HG03354 (cell line): ENCODE results near the gene TBATA.

Source experiments
- ATAC-seq: cut with Tn5 transposase; IDR thresholded peaks from one replicate; pipeline ENCODE4 v1.9.1; 2021; ENCODE audit warnings: mild to moderate bottlenecking; ENCODE audit not compliant: unreplicated experiment, poor library complexity, severe bottlenecking

Gene TBATA

DNA sequence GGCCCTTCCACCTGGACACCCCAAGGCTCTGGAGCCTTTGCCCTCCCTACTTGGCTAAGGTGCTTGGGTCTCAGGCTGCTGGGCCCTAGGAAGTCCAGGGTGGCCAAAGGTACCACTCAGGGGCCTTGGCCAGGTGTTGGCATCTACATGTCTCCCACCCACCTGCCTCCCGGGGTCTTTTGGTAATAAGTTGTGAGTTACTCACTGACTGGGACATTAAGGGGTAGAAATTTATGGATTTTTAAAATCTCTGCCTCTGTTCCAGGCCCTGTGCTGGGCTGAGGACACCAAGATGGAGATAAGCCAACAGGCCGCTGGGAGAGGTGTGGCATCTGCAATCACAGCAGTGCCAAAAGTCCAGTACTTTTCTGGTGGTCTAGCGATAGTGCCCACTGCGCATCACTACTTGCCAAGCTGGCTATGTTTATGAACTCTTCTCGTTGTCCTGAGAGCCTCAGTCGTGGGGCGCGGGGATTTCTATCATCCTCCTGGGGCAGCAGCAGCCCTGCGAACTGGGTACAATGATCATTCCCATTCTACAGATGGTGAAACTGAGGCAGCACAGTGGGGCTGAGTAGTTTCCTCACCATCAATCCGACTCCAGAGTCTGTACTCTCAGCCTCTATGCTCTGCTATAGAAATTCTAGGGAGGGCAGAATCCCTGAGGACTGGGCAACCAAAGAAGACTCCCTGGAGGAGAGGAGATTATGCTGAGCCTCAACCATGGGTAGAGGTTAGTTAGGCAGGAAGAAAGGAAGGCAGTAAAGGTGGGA lies 36.2 kb downstream of the TBATA start:
- no peak for ATAC-seq

DNA sequence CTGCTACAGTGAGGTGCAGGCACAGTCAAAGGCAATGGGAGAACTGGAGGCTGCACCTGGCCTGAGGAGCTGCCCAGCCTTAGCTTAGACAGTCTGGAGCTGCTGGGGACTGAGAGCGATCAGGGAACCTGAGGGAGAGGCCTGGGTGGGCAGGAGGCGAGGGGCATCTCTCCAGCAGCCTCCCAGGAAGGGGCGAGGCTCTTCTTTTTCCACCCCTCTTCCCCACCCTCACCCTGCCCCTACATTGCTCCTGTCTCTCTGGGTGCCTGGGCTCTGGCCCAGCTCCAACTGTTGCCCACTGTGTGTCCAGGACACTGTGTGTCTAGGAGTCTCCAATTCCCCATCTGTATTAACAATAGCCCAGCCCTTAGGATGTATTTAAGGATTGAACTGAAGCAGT lies 36.9 kb downstream of the TBATA start:
- ATAC-seq: no peak

DNA sequence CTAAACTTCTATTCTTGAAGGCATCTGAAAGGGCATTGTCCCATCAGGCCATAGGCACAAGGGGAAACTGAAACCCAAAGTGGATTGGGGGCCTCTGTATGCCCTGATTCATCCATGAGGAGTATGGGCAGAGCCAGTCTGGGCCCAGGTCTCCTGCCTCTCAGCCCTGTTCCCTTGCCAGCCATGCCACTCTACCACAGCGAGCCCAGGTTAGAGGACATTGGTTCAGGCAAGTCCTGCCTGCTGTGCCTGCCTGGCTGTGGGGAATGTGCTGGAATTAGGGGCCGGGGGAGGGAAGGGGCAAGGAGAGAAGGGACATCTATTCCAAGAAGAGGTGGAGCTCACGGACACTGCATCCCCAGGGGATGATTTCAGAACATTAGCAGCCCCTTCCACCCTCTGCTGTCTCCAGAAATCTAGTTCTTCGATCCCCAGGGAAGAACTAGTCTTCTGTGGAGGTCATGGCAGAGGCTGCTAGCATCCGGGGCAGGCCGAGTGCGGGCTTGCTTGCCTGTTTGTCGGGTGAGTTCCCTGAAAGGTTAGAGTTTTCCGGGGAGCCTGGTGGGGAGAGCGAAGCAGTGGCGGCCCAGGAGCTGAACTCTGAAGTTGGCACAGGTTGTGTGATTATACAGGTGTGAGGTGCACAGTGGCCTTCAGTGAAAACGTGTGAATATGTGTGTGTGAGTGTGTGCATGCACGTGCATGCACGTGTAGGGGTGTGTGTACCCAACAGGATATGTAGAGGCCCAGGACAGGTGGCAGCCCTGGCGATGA lies 37.8 kb downstream of the TBATA start:
- no peak for ATAC-seq

DNA sequence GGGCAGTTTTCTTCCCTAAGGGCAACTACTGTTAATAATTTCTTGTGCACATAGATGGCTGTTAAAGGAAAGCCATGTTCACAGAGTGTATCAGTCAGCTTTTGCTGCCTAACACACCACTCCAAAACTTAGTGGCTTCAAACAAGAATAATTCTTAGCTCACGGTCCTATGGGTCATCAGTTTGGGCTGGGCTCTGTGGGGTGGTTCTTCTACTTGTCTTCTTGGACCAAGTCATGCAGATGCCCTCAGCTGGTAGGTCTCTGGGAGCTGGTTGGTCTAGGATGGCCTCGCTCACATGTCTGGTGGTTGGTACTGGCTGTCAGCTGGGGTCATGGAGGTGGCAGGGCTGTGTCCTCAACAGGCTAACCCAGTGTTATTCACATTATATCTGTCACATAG lies 39.6 kb downstream of the TBATA start:
- ATAC-seq: no peak

DNA sequence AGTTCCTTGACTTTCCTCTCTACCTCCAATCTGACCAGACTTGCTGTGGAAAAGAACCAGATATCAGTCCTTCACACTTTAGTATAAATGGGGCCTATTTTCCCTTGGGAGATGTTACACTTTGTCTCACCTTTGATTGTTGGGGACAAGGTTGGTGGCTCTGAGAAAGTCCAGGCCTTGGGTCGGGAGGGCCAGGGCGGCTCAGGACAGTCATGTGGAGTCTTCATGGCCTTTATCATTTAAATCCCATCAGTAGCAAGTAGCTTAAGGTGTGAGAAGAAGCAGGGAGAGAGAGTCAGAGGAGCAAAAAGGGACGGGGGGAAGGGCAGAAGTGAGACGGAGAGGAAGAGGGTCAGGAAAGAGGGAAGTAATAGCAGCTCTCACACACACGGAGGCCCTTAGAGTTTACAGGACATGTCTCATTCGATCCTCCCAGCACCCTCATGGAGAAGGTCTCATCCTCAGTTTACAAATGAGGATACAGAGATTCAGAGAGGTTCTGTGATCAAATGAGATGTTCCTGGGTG lies 40.5 kb downstream of the TBATA start:
- no peak for ATAC-seq

DNA sequence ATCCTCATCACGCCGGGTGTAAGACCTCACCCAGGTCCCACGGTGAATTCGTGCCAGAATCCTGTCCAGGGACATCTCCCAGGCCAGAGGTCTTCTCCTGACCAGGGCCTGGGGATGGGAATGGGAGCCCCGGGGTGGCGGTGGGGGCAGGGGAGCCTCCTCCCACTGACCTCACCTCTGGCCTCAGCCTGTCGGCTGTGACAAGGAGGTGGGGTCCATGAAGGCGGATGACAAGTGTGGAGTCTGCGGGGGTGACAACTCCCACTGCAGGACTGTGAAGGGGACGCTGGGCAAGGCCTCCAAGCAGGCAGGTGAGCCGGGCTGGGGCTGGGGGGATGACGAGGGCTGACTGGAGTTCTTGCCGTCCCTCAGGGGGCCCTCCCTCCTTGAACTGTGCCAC lies 41.3 kb downstream of the TBATA start:
- no peak for ATAC-seq

DNA sequence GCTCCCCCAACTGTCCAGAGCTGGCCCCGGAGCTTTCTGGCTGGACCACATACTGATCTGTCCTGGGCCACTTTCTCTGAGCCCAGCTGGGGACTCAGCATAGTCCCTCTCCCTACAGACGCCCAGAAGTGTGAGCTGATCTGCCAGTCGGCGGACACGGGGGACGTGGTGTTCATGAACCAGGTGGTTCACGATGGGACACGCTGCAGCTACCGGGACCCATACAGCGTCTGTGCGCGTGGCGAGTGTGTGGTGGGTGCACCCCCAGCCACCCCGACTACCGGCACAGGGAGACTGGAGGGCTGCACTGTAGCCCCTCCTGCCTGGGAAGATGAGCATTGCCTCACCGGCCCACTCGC lies 41.8 kb downstream of the TBATA start:
- ATAC-seq: no peak

DNA sequence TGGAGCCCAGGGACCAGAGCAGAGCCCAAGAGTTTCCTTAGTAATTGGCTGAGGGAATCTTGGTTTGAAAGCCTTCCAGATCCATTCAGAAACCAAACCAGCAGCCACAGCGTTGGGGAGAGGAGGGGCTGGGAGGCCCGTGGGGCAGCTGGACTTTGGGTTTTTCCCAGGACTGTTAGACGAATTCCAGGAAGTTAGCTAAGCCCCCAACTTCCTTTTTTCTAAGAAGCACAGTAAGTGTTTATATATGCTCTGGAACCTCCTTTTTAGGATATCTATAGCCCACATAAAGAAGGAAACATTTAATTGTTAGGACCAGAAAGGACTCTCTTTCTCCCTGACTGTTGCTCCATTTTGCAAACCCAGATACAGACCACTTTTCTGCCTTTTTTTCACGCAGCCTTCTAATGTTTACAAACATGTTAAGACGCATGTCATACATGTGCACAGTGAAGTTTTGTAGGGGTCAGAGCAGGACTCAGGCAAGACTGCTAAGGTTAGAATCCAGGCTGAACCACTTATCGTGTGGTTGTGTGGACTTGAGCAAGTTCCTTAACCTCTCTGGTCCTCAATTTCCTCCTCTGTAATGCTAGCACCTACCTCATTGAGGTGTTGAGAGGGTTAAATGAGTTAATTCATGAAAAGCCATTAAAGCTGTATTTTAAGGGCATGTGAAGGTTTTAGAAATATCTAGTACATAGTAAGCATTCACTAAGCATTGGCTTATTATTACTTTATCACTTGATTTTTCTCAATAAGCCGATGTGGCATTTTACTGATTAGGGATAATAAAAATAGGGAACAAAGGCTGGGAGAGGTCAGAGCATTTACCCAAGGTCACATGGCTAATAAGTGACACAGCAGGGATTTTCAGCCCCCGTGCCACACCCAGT lies 42.4 kb downstream of the TBATA start:
- ATAC-seq: no peak

DNA sequence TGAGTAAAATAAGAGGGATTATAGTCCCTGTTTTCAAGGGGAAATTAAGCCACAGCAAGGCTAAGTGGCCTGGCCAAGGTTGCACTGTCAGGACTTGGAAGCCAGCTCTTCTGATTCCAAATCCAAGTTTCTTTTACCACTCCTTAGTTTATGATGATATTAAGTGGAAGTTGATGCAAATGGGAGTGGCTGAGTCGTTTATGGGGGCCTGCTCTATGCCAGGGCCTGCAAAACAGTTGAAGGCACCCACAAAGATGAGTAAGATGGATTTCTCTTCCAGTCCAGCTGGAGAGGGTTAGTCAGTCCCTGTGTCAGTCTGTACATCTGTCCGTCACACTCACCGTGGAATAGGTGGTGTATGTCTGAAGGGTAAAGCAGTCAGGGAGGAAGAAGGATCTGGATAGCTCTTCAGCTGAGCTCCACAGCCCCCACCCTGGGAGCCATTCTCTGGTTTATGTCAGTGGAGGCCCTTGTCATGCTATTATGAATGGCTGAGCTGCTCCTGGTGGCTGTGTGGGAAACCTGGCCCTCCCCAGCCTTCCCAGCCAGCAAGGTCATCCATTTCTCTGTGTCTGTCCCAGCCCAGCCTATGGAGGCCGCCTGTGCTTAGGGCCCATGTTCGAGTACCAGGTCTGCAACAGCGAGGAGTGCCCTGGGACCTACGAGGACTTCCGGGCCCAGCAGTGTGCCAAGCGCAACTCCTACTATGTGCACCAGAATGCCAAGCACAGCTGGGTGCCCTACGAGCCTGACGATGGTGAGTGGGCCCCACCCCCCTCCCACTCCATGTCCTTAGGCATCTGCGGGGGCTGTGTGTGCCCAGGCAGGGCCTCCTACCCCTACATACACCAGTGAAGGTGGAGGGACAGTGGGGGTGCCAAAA lies 44.5 kb downstream of the TBATA start:
- no peak for ATAC-seq

DNA sequence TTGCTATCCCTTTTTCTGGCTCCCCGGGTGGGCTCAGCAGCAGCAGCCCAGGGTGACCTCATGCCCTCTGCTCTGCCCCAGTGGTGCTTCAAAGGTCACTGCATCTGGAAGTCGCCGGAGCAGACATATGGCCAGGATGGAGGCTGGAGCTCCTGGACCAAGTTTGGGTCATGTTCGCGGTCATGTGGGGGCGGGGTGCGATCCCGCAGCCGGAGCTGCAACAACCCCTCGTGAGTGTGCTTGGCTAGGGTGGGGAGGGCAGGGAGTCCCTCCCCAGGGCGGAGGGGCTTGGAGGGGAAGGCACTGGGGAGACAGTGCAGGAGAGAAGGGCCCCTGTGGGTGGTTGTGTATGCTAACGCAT lies 46.4 kb downstream of the TBATA start:
- ATAC-seq: no peak

DNA sequence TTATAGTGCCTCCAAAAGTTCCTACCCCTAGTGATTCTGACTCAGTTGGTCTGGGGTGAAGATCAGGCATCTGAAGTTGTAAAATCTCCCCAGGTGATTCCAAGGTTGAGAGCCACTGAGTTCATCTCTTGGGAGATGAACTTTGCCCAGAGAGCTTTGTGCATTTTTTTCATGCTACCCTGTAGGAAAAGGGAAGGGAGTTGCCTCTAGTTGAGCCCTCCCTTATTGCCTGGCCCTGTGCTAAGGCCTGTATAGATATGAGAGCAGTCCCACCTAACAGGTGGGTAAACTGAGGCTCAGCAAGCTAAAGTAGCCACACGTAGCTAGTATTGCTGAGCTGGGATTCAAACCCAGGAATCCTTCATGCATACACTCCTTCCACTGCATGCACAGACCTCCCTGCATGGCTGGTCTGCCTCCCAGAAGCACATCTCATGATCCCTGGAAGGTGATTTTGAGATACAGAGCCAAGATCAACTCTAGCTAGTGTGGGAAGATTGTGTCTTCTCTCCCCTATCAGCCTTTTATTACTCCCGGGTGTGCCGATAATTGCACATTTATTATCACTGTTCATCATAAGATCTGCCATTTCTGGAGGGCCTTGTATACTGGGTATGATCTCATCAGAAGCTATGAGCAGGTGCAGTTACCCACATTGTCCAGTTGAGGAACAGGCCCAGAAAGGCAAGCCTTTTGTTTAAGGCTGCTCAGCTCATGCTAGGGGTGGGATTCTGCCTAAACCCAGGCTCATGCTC lies 47.0 kb downstream of the TBATA start:
- ATAC-seq: no peak

DNA sequence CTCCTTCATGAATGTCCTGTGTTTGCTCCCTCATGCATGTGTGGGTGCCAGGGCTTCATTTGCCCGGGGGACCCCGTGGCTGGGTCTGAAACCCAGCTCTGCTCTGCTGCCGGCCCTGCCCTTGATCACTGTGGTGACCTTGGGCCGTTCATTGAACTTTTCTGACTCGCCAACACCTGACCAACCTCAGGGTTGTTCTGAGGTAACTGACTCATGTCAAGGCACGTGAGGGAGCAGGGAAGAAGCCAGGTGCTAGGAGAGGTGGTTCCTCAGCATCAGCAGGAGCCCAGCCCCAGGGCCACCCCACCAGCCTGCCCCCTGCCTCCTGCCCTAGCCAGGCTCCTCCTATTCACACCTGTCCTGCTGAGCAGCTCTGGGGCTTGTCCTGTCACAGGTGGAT lies 47.9 kb downstream of the TBATA start:
- no peak for ATAC-seq

DNA sequence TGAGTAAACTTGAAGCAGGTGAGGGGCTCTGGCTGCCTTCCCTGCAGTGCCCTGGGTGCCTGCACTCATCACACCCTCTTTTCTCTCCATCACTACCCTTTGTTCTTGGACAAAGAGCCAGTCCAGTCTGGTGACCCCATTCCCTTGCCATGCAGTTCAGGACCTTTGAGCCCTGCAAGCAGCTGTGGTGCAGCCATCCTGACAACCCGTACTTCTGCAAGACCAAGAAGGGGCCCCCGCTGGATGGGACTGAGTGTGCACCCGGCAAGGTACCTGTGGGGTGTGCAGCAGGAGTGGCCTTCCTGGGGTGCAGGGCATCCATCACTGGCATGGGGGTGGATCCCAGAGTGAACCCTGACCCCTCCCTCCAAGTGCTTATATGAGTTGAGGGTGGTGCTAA lies 48.7 kb downstream of the TBATA start:
- no peak for ATAC-seq

DNA sequence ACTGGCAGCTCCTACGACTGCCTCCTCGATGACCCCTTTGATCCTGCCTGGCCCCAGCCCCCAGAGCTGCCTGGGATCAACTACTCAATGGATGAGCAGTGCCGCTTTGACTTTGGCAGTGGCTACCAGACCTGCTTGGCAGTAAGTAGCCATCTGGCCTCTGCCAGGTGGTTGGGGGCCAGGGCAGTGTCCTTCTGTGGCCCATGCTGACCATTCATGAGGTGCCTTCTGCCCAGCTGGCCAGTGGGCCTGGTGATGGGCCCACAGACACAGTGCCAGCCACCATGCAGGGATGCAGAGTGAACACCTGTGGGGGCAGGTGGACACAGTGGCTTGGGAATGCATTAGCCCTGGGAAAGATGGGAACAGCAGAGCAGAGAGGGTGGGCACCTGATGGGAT lies 50.0 kb downstream of the TBATA start:
- ATAC-seq: no peak

DNA sequence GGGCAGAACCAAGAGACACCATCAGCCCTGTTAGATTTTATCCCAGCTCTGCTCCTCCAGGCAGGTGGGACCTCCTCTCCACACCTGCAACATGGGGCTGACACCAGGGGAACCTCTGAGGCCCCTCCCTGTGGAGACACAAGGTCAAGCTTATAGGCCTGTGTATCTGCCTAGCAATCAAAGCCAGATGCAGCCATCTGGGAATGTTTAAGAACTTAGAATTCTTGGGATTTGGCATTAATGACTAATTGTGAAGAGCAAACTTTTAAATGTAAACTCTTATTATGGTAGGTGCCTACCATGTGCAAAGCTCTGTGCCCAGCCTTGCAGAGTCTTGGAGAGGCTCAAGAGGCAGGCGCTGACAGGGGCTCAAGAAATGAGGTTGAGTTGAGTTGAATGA lies 52.1 kb downstream of the TBATA start:
- no peak for ATAC-seq

DNA sequence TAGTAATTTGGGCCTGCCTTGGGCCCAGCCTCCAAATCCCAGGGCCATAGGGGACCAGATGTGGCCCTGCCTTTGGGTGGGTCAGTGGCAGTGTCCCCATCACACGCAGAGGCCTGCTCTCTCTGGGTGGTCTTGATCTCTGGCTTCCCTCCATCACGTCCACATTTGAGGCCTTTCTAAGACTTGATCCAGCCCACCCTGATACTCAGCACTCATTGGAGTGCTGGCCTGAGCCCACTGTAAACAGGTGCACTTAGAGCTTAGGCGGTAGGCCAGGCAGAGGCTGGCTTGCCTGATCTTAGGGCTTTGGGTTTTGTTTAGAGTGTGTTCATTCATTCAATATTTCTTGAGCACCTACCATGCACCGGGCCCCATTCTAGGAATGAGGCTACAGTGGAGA lies 52.6 kb downstream of the TBATA start:
- ATAC-seq: no peak

DNA sequence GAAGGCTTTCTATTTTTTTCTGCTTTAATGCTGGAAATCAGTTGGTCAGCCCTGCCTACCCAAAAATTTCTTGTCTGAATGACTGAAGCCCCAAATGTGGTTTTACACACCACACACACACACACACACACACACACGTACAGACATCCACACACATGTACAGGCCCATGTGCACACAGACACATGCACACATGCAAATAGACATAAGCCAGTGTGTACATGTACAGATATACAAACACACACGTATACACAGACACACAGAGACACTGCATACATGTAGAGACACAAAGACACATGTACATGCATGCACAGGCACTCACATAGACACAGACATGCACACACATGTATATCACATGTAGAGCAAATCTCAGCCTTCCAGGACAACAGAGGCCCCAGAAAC lies 54.2 kb downstream of the TBATA start:
- no peak for ATAC-seq

DNA sequence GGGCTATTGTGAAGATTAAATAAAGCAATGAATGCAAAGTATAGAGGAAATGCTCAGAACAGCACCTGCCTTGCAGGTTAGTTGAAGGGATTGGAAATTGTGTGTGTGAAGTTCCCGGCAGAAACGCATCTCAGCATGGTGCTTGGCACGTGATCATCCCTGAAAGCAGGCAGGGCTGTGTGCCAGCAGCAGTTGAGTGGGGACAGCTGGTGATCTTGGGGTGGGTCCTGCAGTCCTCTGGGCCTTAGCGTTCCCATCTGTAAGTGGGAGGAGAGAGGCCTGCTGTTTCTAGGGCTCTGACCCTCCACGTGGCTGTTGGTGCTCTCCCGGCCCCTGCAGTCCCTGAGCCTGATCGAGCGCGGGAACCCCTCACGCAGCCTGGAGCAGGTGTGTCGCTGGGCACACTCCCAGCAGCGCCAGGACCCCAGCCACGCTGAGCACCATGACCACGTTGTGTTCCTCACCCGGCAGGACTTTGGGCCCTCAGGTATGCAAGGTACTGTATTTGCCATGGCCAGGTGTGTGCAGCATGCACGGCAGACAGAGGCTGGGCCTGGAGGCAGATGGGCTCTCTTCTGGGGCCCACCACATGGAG lies 55.3 kb downstream of the TBATA start:
- no peak for ATAC-seq
